GM18508 (cell line): Measurements from ENCODE around the gene GRIPAP1.

Source experiments
- ATAC-seq: cut with Tn5 transposase; IDR thresholded peaks from one replicate; pipeline ENCODE4 v1.9.1; 2021; ENCODE audit warnings: moderate number of reproducible peaks; ENCODE audit not compliant: insufficient read depth, unreplicated experiment

The GRIPAP1 gene, protein sequence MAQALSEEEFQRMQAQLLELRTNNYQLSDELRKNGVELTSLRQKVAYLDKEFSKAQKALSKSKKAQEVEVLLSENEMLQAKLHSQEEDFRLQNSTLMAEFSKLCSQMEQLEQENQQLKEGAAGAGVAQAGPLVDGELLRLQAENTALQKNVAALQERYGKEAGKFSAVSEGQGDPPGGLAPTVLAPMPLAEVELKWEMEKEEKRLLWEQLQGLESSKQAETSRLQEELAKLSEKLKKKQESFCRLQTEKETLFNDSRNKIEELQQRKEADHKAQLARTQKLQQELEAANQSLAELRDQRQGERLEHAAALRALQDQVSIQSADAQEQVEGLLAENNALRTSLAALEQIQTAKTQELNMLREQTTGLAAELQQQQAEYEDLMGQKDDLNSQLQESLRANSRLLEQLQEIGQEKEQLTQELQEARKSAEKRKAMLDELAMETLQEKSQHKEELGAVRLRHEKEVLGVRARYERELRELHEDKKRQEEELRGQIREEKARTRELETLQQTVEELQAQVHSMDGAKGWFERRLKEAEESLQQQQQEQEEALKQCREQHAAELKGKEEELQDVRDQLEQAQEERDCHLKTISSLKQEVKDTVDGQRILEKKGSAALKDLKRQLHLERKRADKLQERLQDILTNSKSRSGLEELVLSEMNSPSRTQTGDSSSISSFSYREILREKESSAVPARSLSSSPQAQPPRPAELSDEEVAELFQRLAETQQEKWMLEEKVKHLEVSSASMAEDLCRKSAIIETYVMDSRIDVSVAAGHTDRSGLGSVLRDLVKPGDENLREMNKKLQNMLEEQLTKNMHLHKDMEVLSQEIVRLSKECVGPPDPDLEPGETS

DNA sequence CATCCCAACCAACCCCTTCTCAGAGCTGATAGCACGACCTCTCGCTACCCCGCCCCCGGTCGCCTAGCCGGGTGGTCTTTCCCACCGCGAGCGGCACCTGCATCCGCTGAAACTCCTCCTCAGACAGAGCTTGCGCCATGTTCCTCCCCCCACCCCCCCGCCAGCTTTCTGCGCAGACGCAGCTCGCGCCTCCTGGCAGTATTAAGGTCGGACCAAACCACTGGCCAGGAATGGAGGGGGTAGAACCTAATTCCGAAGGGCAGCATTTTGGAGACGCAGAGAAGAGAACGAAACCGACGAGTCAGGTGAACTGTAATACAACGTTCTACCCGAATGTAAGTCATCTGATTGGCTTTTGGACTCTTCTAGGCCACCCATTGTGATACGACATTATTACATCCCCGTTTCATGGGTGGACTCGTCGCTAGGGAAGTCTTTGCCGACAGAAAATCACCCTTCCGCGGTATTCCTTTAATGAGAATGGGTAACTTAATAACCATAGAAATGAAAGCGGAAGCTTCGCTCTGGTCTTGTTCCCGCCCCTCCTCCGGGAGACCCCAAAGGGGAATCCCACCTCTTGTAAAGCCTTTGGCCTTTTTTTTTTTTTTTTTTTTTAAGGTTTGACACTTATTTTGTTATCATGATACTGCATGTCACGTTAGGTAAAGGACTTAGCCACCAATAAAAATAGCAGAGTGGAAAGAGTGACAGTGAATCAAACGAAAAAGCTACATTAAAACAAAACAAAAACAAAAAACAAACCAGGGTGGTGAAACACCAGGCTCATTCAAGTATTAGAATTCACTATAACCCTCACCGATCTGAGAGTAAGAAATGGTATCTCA lies at the start of gene GRIPAP1:
Gene GRIPAP1, minus strand, starts transcription at position 174 of the 845 bp plus-strand sequence. Its CDS starts 35 bp downstream, at position 139.
- peak; percentile 52 for ATAC-seq

GRCh38 chrX:49043987-49044281 lies 41.9 kb upstream of the GRIPAP1 start:
- ATAC-seq = no peak

DNA sequence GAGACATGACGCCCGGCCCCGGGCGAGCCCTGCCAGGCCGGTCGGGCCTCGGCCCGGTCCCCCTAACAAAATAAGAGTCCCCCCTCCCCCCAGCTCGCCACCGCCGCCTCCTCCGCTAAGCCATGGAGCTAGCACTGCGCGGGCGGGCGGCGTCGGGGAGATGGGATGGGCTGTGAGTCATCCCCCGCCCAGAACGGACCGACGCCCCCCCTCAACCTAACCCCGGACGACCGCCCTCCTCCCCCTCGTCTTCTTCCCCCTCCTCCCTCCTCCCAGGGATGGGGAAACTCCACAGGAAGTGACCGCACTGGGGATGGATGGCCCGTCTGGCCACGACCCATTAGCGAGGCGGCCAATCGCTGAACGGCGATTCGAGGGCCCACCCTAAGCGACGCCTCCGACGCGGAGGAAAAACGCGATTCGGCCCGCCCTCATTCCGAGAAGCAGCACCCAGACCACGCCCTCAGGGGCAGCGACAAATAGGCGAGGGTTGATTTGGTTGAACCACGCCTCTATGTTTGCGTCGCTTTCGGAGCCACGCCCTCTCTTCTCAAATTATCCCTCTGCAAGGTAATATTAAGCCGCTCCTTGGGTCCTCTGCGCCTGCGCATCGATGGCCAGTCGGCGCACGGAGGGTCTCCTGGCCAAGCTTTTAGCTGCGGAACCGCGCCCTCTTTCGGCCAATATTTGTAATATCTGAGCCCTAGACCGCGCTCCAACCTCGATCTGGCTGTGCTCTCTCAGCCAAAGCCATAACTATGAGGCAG lies 41.3 kb upstream of the GRIPAP1 start, which contains the start of gene TFE3:
Gene TFE3, minus strand, starts transcription at position 138 of the 767 bp plus-strand sequence. Its CDS starts 131 bp downstream, at position 7.
- peak; percentile 84 for ATAC-seq

DNA sequence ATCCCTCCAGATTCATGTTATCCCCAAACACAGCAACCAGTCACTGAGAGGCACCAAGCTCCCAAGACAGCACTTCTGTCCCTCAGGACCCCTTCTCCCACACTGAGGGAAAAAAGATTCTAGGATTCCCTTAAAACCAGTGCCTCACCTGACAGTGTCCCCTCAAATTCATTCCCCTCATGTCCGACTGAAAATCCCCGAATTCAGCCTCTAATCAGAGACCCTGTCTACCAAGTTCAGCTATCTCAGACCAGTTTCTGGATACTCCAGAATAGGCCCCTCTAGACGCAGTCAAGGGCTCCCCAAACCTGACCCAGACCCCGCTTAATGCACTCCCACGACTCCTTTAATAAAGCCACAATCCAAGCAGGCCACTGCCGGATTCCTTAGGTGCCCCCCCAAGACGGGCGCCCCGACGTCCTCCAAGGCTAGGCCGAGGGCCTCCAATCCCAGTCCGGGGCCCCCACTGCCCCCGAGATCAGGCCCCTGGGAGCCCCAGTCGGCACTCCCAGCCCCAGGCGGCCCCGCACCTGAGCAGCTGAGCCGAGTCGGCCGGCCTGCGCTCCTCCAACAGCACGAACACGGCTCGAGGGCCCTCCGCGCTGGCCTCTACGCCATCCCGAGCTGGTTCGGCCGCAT lies 40.6 kb upstream of the GRIPAP1 start:
- ATAC-seq = no peak

DNA sequence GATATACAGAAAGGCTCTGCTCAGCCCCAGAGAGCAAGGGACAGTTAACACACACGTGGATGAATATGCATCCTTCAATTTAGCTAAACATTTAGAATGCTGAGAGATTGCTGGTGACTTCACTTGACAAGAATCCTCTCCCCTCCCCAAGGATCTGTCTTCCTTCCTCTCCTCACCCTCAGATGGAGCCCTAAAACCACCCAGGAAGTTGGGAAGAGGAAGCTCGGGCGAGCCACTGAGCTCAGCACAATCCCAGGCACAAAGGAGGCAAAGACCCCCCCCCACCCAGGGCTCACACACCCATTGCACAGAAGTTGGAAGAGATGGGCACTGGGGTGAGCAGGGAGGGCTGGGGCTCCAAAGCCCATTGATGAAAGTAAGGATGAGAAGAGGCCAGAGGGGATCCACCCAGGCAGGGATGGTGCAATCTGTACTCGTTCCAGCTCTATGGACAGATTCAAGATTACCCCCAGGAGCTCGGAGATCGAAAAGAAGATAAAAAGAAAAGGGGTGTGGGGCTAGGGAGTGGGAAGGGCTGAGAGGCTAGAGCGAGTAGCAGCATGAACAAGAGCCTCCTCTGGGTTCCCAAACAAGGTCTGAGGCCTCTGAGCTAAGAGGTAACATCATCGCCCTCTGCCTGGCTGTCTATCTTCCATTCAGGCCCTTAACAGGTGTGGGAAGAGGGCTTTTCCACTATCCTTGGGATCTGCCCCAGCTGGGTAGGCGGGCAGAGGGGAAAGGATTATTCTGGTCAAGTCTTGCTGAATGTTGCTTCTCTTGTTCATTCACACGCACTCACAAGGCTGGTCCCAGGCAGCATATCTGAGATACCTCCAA lies 39.9 kb upstream of the GRIPAP1 start:
- no peak for ATAC-seq

DNA sequence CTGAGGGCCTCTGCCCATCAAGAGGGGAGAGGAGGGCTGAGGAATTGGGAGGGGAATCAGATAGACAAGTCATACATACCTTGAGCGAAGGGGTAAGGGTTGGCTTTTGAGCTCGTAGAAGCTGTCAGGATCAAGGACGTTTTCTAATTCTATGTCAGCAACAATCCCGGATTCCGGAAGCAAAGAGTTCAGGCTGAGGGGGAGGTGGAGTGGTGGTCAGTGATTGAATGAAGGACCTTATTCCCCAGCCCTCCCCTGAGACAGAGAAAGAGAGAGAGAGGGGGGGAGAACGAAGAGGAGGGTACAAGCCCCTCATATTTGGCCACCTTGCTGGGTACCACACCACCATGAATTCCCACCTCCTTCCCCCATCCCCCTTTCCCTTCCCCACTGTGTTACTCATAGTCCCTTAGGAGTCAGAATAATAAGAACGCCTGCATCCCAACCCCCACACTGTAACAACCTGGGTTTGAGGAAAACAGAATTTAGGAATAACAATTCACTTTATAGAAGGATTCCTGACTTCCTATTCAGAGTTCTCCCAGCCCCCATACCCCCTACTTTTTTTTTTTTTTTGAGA lies 38.4 kb upstream of the GRIPAP1 start:
- no peak for ATAC-seq

DNA sequence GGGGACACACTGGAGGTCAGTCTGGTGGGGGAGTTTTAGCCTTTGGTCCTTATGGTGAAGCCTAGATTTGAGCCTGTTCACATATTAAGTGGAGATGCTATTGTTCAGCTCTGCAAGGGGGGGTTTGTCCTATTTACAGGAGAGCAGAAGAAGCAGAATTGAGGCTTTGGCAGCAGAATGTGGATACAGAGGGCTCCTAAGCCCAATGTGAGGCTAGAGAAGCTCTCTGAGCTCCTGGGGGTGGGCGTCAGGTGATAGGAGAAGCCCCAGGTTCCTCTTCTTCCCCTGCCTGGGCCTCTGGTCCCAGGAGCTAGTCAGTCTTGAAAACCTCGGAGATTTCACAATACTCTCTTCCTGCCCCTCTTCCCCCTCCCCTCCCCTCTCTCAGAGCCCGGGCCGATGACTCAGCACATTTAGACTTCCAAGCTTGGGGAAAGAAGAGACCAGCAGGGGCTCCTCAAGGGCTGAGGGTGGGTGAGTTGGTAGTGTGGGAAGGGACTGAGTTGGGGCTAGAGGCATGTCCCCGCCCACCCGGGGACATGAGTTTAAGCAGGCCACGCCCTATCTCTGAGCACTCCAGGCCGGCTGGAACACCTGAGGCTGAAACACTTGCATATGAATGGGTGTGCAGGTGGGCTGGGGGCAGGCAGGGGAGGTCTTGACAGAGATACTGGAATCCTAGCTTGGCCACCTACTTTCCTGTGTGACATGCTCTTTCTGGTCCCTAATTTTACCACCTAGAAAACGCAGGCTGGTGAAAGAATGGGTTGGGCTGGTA lies 37.7 kb upstream of the GRIPAP1 start:
- no peak for ATAC-seq

- ATAC-seq = no peak
Observed at GRCh38 chrX:49037883-49038475, 35.9 kb upstream of the GRIPAP1 start.

DNA sequence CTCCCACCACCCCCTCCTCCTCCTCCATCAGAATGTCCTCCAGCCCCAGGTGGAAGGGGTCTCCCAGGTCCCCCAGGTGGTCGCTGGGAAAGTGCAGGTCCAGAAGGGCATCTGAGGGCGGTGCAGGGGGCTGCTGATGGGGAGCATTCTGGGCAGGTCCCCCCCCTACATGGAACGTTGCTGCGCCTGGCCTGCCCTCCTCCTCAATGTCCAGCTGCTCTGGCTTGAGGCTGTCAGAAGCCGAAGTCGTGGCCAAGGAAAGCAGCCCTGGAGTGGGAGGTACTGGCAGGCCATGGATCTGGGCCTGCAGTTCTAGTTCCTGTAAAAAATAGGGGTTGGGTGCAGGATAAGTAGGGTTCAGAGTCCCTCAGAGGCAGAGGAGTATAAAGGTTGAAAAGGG lies 28.2 kb upstream of the GRIPAP1 start:
- ATAC-seq = no peak

DNA sequence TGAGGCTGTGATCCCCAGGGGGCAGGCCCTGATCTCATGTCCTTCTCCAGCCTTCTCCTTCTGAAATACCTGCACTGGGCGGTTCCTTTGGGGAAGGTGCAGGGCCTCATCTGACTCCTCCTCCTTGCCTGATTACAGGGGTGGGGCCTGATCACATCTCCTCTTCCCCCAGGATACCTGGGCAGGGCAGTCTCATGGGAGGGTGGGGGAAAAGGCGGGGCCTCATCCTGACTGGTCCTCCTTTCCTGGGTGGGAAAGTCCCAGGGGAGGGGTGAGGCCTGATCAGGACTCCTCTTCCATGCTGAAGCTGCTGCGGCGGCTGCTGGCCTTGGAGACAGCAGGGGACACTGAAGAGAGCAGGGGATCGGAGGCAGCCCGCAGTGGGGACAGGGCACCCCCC lies 27.8 kb upstream of the GRIPAP1 start:
- no peak for ATAC-seq

DNA sequence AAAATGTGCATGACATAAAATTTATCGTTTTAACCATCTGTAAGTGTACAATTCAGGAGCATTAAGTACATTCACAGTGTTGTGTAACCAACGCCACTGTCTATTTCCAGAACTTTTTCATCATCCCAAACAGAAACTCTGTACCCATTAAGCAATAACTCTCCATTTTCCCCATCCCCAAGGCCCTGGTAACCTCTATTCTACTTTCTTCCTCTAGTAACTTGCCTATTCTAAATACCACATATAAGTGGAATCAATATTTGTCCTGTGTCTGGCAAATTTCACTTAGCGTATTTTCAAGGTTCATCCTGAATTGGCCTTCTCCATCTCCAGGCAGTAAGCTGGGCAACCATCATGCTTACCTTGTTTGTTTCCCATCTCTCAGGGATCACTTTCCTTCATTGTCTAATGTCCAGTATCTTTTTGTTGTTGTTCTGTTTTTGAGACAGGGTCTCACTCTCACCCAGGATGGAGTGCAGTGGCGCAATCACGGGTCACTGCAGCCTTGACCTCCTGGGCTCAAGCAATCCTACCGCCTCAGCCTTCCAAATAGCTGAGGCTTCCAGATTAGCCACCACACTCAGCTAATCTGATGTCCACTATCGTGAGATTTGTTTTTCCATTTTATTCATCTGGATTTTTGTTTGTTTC lies 17.7 kb upstream of the GRIPAP1 start:
- ATAC-seq = no peak

DNA sequence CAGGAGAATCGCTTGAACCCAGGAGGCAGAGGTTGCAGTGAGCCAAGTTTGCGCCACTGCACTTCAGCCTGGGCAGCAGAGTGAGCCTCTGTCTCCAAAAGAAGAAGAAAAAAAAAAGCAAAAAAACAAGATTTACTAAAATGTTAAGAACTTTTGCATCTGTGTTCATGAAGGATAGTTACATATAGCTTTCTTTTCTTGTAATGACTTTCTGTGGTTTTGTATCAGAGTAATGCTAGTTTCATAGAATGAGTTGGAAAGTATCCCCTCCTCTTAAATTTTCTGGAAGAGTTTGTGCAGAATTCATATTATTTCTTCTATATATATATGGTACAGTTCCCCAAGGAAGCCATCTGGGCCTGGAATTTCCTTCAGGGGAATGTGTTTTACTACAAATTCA lies 17.0 kb upstream of the GRIPAP1 start:
- ATAC-seq = no peak

DNA sequence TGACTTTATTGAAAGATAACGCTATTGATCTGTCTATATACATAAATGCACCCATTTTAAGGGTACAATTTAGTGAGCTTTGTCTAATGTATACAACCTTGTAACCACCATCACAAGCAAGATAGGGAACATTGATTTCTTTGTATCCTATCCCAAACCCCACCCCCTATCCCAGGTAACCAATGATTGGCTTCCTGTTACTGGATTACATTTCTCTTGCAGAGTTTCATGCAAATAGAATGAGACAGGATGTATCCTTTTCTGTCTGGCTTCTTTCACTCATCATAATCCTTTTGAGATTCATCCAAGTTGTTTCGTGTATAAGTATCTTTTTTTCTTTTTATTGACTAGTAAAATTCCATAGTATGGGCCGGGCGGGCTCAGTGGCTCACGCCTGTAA lies 1.6 kb upstream of the GRIPAP1 start:
- no peak for ATAC-seq

- no peak for ATAC-seq
Observed at GRCh38 chrX:49001521-49002090, 458 bp downstream of the GRIPAP1 start.

DNA sequence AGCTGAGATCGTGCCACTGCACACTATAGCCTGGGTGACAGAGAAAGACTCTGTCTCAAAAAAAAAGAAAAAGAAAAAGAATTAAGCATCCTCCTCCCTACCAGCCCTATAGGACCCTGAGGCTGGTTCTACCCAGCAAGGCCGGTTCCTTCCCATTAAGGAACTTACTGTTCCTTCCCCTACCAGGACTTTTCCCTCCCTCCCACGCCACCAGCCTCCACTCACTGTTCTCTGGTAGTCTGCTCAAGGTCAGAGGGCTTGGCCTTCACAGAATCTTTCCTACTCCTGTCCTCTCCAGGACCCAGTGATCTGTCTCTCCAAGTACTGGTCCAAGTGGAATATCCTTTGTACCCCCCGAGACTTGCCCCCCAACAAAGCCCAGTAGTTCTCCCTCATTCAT lies 1.4 kb downstream of the GRIPAP1 start:
- no peak for ATAC-seq

- no peak for ATAC-seq
Observed at GRCh38 chrX:48999030-48999429, 3.0 kb downstream of the GRIPAP1 start.
